Suppressor macrophage treated with lipopolysaccharide for 1 hour (primary cell): ENCODE results near the gene CHST3.

Source experiments
- DNase-seq, 3 donors: peaks; one replicate each; pipeline ENCODE4 v3.0.0-alpha.2; 2020 to 2022

The CHST3 gene

DNA sequence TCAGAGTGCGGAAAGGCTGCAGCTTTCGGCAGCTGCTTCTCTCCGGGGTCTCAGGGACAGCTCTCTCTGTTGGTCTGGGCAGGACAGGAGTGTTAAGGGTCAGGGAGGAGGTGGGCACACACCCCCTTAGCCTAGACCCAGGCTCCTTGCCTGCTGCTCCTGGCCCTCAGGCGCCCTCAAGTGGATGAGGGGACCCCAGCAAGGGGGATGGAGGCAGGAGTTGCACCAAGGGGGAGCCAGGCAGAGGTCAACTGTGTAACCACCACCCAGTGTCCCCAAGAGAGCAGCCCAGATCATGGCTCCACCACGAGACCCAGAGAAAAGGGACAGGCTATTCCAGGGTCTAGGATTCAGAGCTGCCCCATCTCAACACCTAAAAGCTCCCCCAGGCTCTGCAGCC lies 97.3 kb downstream of the CHST3 start:
- peak in 1 of 3 donors; percentile 18 for DNase-seq

DNA sequence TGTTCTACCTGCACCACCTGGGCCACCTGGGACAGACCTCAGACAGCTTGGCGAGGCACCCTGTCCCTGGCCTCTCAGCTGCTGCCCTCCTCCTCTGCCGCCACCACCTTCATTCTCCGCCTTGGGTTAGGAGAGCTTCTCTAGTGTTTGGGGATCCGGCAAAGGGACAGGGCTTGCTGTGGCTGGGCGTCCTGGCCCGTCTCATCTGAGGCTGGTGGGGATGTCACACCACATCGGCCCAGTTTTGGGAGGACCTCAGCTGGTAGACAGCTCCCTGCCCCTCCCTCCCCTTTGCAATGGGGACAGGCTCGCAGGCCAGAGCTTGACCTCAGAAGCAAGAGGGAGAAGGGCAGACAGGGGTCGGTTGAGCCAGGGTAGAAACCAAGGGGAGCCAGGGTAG lies 97.7 kb downstream of the CHST3 start:
- DNase-seq, result no peak

DNA sequence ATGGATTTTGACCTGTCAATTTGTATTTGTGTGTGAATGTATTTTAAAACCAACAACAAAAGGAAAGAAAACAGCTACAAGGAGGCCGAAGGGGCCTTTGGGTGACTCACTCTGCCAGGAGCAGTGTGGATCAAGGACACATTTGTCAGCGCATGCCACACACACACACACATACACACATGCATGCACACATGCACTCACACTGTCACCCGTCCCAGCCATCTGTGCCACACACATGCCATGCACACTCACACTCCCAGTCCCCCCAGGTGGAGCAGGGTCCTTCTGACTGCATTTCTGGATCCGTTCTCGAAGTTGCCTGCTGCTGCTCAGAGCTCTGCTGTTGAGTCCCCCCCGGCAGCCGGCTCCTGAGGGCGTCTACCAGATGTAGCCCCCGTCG lies 98.2 kb downstream of the CHST3 start:
- no peak for DNase-seq
